Tibial nerve (tissue), 3 donors: ENCODE measurements around the gene RNF4.

Experiments used
- CTCF ChIP-seq, 5 experiments: fragments of 200-600 bp in 3 of 5; fragments of 450-650 bp in 2 of 5; sonication (generic) in 3 of 5; IDR thresholded peaks; one replicate each; pipeline ENCODE4 v1.5.1; 2016 to 2019; ENCODE audit warnings: antibody characterized with exemption in 5 of 5, mild to moderate bottlenecking in 3 of 5, moderate library complexity in 2 of 5
- POLR2A ChIP-seq, 2 donors: fragments of 450-650 bp; IDR thresholded peaks; one replicate each; pipeline ENCODE4 v1.6.1; 2017; ENCODE audit warnings: antibody characterized with exemption in 2 of 2, mild to moderate bottlenecking in 2 of 2, moderate library complexity in 2 of 2

DNA sequence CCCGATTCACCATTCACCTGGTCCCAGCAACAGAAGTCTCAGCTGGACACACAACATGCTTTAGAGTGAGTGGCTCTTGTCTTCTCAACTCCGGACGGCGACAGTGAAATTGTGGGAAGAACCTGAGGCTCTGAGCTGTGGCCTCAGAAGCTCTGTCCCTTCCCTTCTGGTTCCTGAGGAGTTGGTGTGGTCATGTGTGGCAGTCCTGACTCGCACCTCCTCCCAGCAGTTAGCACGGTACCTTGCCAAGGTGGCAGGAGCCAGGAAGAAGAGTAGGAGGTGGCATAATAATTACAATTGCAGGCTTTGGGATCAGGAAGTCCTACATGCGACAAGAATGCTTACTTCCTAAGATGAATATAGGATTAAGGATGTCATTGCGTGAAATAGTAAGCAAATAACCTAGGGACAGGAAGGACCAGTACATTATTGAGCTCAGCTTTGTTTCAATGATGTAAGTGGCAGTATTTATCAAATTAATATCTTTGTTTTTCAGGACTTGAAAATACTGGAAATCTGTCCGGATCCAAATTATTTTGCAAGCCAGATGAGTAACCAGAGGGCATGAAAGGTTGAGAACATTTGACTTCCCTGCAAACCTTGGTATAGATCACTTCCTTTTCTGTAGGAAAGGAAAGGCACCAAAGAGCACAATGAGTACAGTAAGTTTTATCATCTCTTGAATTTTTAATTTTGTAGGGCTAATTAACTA is 21.1 kb downstream of the RNF4 start:
- no peak for TF ChIP-seq CTCF (IDR thresholded peaks at IDR 0.05)
- TF ChIP-seq POLR2A (IDR thresholded peaks at IDR 0.05), result no peak
